Measurements from ENCODE around the gene BMERB1.
A peak's percentile ranks its signal among the peaks of the same experiment; 100 is the strongest.
"Not testable (repeated sequence)": the region's sequence is repeated elsewhere in the genome, so short reads cannot be mapped to it uniquely, and the experiment has no call there.

The BMERB1 gene

GRCh38 chr16:15426796-15427195 lies 7.6 kb upstream of the BMERB1 start:
- no peak for DNase-seq

GRCh38 chr16:15427648-15428239 lies 6.6 kb upstream of the BMERB1 start:
- peak; percentile 10 for DNase-seq

- not testable (repeated sequence) for DNase-seq
Measured at GRCh38 chr16:15430884-15431283, 3.5 kb upstream of the BMERB1 start.

- DNase-seq: no peak
Measured at GRCh38 chr16:15434079-15434424, 336 bp upstream of the BMERB1 start.

- no peak for DNase-seq
Measured at GRCh38 chr16:15435216-15435864, 952 bp downstream of the BMERB1 start.

GRCh38 chr16:15439102-15439501 lies 4.7 kb downstream of the BMERB1 start:
- DNase-seq: no peak

GRCh38 chr16:15439521-15439920 lies 5.1 kb downstream of the BMERB1 start:
- DNase-seq: no peak

- no peak for DNase-seq
Measured at GRCh38 chr16:15440852-15441251, 6.5 kb downstream of the BMERB1 start.

GRCh38 chr16:15442140-15442539 lies 7.8 kb downstream of the BMERB1 start:
- DNase-seq: not testable (repeated sequence)

GRCh38 chr16:15443753-15444152 lies 9.4 kb downstream of the BMERB1 start:
- no peak for DNase-seq

- no peak for DNase-seq
Measured at GRCh38 chr16:15444264-15444663, 9.9 kb downstream of the BMERB1 start.

GRCh38 chr16:15445450-15445849 lies 11.1 kb downstream of the BMERB1 start:
- DNase-seq: no peak

- no peak for DNase-seq
Measured at GRCh38 chr16:15446901-15447300, 12.5 kb downstream of the BMERB1 start.

GRCh38 chr16:15450624-15451023 lies 16.2 kb downstream of the BMERB1 start:
- DNase-seq: no peak

GRCh38 chr16:15451098-15451731 lies 16.8 kb downstream of the BMERB1 start:
- DNase-seq: no peak

- DNase-seq: no peak
Measured at GRCh38 chr16:15452246-15452855, 18.0 kb downstream of the BMERB1 start.

- DNase-seq: not testable (repeated sequence)
Measured at GRCh38 chr16:15453296-15453695, 18.9 kb downstream of the BMERB1 start.

GRCh38 chr16:15454933-15455332 lies 20.5 kb downstream of the BMERB1 start:
- not testable (repeated sequence) for DNase-seq

GRCh38 chr16:15457400-15457799 lies 23.0 kb downstream of the BMERB1 start:
- DNase-seq: no peak

- DNase-seq: no peak
Measured at GRCh38 chr16:15457958-15458357, 23.6 kb downstream of the BMERB1 start.

- no peak for DNase-seq
Measured at GRCh38 chr16:15459791-15460190, 25.4 kb downstream of the BMERB1 start.

- DNase-seq: no peak
Measured at GRCh38 chr16:15460601-15461000, 26.2 kb downstream of the BMERB1 start.

GRCh38 chr16:15461376-15461775 lies 27.0 kb downstream of the BMERB1 start:
- no peak for DNase-seq
